GM19099 (cell line): ENCODE data around the gene PTCH2.

Experiments used
- POLR2A ChIP-seq: IDR thresholded peaks from 3 replicates; pipeline ENCODE4 v1.6.1; 2011; ENCODE audit warnings: low read depth; ENCODE audit not compliant: insufficient read length; ENCODE audit errors: extremely low read depth

PTCH2 gene

DNA sequence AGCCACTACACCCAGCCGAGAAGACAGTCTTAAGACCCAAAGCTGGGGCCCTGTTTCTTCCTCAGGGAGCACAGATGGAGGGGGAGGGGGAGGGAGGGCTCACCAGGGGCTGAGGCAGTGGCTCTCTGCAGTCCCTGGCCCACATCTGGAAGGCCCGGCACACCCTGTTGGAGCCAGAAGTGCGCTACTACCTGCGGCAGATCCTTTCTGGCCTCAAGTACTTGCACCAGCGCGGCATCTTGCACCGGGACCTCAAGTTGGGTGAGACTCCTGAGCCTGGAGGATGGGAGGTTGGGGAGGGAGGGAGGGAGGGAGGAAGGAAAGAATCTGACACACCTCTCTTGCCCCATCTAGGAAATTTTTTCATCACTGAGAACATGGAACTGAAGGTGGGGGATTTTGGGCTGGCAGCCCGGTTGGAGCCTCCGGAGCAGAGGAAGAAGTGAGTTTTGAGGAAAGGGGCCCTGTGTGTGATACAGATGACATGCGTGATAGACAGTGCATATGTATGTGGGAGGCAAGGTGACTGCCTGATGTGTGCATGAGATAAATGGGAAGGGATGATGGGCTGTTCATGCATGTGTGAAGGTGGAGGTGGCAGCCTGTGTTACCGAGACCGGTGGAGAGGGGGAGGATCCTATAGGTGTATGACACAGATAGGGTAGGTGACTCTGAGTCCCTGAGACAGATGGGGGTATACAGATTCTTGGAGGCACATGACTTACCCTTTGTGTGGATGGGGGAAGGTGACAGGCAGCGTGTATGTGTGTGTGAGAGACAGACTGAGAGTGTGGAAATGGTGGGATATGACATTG lies 41.4 kb downstream of the PTCH2 start:
- TF ChIP-seq POLR2A: no peak

DNA sequence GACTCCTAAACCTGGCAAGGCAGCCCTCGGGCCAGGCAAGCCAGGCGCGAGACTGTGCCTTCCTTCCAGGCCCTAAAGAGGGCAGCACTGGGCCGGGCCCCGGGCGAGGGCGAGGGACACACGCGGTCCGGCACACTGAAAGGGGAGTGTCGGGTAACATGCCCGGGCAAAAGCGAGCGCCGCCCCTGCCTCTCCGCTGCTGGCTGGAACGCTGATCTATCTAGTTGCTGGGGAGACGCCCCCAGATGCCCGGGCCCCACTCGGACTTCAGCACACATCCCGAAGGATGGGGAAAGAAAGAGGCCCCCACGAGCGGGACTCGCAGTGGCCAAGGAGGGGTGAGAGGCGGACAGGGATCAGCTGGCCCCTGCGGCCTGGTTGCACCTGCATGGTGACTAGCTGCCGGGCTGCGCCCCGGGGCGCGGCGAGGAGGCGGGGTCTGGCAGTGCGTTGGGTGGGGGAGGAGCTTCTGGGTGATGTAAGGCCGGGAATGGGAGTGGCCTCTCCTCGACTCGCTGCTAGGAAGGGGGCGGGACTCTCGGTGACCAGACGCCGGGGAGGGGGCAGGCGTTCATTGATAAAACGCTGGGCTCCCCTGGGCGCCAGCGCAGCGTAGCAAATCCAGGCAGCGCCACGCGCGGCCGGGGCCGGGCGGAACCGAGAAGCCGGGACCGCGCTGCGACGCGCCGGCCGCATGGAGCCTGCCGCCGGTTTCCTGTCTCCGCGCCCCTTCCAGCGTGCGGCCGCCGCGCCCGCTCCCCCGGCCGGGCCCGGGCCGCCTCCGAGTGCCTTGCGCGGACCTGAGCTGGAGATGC lies 43.1 kb downstream of the PTCH2 start, which contains the start of gene PLK3:
TSS of gene PLK3 (plus strand) at position 608 of the 815 bp plus-strand sequence. CDS start at position 695, 87 bp downstream.
- peak; percentile 95 for TF ChIP-seq POLR2A

DNA sequence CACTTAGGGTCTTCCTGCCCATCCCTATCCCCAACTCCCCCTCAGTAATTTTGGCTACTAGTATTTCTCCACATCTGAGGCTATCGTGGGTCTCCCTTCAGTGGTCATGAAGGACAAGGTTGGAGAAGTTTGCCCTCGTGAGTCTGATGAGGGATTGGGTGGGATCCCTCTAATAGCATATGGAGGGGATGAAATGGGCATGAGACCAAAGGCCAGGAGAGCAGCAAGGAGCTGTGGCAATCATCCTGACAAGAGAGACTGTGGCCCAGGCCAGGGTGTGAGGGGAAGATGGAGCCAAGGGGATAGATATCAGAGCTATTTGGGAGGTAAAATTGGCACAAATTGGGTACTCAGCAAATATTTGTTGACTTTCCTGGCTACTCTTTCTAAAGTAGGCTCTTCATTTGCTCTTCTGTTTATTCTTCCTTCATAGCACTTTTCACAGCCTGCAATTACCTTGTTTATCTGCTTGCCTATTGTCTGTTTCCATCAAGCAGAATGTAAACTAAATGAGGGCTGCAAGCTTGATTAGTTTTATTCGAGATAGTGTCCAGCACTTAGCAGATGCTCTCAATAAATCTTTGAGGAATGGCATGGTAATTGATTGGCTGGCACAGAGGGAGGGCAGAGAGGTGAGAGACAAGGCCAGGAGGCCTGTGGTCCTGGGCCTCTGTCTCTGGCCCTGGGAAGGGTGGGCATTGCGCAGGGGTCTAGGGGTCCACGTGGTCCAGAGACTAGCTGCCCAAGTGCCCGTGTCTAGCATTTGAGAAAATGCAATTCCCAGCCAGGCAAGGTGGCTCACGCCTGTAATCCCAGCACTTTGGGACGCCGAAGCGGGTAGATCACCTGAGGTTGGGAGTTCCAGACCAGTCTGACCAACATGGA lies 44.3 kb downstream of the PTCH2 start:
- no peak for TF ChIP-seq POLR2A

DNA sequence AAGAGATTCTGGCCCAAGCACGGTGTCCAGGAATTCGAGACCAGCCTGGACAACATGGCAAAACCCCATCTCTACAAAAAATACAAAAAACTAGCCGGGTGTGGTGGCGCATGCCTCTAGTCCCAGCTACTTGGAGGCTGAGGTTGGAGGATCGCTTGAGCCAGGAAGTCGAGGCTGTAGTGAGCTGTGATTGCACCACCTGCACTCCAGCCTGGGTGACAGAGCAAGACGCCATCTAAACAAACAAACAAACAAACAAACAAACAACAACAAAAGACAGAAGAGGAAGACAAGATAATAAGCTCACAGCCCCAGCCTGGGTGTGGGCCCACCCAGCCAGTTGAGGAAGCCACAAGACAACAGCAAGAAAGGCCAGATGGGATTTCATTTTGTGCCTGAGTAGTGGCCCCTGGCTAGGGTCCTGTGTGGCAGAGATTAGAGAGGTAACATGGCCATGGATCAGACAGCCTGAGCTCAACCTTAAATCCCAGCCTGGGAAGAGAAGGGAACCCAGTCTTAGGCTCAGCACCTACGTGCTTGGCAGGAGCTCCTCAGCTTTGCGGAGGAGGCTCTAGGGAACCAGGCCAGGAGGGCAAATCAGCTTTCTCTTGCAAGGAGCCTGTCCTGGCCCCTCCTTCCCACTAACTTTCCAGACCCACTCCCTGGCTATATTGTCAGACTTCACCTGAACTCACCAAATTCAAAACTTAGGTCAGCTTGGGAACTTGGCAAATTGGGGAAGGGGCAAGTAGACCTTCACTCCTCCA lies 50.1 kb downstream of the PTCH2 start:
- TF ChIP-seq POLR2A: no peak

DNA sequence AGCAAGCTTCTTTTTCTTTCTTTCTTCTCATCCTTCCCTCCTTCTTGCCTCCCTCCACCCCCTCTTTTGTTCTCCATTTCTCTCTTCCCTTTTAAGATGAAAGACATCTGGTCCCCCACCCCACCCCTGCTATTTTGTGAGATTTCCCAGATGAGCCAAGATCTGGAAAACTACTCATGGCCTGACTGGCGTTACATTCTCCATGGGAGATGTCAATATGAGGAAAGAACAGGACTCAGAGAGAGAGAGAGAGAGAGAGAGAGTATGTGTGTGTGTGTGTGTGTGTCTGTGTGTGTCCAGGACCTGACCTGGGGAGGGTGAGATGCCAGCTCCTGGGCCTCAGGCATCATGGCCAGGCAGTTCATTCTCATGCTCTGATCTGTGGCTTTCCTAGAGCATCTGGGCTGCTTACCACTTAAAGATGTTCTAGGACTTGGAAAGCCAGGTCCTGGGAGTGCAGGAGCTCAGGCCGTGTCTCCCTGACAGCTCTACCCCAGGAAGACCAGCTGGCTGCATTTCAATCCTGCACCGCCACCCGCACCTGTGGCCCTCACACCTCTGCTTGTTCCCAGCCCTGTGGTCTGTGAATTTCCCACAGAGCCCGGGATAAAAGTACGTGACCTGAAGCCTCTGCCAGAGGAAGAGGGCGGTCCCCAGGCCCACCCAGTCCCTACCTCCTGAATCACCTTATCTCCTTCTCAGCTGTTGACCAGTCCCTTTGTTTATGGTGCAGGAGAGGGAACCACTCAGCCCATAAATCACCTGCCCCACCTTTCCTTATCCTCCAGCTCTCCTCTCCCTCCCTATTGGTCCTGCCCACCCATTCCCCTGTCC lies 51.9 kb downstream of the PTCH2 start:
- no peak for TF ChIP-seq POLR2A

DNA sequence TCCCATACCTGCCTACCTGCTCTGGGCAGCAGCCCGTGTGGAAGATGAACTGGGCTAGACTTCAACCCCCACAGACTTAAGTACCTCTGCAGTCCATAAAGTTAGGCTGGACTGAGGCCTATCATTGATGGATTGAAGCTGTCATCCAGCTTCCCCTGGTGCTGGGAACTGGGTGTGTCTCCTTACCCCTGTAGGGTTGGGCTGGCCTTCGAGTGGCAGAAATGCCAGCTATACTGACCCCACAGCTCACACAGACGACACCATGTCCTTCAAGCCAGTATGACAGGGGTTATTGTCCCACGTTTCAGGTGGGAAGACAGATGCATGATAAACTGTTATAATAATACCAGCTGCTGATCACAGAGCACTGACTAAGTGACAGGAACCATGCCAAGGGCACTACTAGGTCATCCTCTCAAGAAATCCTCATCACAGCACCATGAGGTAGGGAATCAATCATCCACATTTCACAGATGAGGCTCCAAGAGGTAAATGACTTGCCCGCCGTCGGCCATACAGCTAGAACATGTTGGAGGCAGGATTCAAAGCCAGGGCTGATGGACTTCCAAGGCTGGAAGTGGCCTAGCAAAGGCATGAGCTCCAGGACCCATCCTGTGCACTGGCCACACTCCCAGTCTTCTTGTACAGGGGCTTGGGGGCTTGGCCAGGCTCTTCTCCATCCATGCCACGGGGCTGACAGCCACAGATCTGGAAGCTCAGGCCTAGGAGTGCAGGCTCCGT lies 54.8 kb downstream of the PTCH2 start, which contains the start of gene BEST4:
TSS of gene BEST4 (minus strand) at position 51 of the 741 bp plus-strand sequence. CDS start 465 bp downstream, outside the sequence.
- no peak for TF ChIP-seq POLR2A

DNA sequence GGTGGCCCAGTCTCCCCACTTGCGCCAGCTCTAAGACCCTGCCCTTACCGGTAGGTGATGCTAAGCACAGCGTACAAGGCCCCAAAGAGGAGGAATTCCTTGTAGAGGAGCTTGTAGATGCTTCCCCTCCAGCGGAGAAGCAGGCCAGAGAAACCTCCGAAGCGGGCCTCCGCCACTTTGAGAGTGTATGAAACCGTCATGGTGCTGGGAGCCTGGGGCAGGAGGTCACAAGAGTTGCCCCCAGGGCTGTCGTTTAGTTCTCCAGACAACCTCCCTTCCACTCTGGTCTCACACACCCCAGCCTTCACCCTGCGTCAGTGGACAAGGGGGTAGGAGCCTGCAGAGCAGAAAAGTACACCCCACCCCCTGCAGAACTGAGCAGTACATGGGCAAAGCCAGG lies 55.5 kb downstream of the PTCH2 start:
- TF ChIP-seq POLR2A: no peak

GRCh38 chr1:44786841-44787426 lies 56.1 kb downstream of the PTCH2 start:
- TF ChIP-seq POLR2A: no peak

- TF ChIP-seq POLR2A: peak; percentile 43
These were observed 56.8 kb downstream of the PTCH2 start for GRCh38 chr1:44786138-44786840.

- TF ChIP-seq POLR2A: no peak
These were observed 57.4 kb downstream of the PTCH2 start for GRCh38 chr1:44785501-44786137.

GRCh38 chr1:44785029-44785380 lies 58.0 kb downstream of the PTCH2 start:
- TF ChIP-seq POLR2A: no peak
